ENCODE results near the gene TBC1D24.
"Not testable (repeated sequence)": the region's sequence is repeated elsewhere in the genome, so short reads cannot be mapped to it uniquely, and the experiment has no call there.

Gene TBC1D24

DNA sequence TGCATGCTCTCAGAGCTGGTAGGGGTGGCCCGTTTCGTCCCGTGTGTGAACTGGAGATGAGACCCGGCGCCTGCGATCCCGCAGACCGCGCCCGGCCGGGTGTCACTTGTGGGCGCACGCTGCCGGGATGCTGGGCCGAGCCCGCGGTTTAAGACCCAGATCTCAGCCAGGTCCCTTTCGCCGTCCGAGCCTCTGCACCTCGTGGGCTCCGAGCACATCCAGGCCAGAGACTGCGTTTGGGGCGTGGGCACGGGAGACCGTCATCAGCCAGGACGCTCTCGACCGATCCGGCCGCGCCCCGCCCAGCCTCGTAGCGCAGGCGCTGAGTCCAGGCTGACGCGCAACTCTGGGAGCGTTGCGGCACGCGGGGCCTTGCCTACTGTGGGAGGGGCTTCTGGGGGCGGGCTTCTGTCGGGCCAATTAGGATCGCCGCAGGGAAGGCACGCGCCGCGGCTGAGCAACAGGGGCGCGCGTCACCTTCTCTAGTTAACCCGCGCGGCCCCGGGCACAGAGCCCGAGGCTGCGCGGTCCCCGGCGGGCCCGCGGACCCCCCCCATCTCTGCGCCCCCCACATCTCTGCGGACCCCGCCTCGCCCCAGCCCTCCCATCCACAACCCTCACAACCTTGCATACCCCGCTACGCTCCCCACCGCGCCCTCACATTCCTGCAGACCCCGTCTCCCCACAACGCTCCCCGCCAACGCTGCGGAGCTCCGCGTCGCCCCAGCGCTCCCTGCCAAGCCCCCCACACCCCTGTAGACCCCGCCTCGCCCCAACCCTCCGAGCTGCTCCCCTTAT is 57.0 kb downstream of the TBC1D24 start:
- peak; percentile 91 for DNase-seq (ENCODE audit: low read depth in 2 of 2)

DNA sequence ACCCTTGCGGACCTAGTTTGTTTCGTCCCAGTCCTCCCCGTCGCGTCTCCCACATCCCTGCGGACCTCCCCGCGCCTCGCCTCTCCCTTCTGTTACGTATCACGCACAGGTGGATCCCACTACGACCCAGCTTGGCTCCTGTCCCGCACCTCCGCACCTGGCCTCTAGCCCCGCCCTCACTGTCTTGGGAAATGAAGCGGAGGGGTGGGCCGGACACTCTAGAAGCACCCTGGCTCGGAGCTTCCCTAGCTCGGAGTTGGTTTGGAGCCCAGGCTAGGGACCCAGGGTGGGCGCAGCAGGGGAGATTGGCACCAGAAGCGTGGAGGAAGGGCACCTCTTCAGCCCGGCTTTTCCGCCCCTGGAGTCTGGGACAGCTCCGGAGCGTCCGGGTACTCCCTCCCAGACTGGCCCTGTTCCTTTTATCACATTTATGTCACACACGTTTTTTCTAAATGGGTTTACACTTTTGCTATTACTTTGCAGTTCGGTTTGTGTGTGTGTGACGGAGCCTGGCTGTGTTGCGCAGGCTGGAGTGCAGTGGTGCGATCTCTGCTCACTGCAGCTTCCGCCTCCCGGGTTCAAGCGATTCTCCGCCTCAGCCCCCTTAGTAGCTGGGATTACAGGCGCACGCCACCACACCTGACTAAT is 57.7 kb downstream of the TBC1D24 start:
- no peak for DNase-seq (ENCODE audit: low read depth in 2 of 2)

DNA sequence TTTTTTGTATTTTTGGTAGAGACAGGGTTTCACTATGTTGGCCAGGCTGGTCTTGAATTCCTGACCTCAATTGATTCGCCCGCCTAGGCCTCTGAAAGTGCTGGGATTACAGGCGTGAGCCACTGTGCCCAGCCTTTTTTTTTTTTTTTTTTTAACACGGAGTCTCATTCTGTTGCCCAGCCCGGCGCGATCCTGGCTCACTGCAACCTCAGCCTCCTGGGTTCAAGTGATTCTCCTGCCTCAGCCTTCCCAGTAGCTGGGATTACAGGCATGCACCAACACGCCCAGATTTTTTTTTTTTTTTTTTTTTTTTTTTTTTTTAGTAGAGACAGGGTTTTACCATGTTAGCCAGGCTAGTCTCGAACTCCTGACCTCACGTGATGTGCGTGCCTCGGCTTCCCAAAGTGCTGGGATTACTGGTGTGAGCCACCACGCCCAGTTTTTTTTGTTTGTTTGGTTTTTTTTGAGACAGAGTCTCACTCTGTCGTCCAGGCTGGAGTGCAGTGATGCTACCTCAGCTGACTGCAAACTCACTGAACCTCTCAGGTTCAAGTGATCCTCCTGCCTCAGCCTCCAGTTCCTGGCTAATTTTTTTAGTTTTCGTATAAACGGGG is 58.3 kb downstream of the TBC1D24 start:
- DNase-seq (ENCODE audit: low read depth in 2 of 2) = not testable (repeated sequence)

DNA sequence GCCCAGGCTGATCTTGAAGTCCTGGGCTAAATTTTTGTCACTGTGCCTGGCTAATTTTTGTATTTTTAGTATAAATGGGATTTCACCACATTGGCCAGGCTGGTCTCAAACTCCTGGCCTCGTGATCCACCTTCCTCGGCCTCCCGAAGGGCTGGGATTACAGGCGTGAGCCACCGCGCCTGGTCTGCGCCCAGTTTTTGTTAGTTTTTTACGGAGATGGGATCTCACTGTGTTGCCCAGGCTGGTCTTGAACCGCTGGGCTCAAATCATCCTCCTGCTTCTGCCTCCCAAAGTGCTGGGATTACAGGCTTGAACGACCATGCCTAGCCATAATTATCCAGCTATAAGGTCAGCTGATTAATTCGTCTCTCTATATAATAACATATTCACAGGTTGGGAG is 59.0 kb downstream of the TBC1D24 start:
- DNase-seq (ENCODE audit: low read depth in 2 of 2) = no peak

DNA sequence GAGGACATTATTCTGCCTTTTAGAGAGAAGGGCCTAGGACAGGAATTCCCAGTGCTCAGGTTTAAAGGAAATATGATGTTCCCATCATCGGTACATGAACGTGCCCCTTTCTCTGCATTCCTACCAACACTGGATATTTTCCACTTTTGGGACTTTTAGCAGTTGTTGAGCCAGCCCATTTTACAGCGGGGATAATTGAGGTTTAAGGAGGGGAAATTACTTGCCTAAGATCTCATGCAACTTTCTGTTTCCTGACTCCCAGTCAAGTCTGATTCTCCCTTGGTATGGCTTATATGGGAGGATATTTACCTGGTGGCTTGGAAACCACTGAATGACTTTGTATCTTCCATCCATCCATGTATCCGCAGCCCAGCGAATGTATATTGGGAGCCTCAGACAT is 59.4 kb downstream of the TBC1D24 start:
- DNase-seq (ENCODE audit: low read depth in 2 of 2) = not testable (repeated sequence)

DNA sequence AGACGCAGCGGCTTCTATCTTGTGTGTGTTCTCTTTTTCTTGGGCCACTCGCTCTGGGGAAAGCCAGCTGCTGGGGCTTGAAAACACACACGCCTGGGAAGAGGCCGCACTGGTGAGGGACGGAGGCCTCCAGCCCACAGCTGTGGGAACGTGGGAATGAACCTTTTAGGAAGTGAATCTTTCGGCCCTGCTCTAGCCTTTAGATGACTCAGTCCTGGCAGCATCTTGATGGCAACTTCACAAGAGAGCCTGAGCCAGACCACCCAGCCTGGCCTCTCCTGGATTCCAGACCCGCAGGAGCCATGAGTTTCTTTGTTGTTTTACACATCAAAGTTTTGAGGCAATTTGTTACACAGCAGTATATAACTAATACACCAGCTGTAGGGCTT is 60.7 kb downstream of the TBC1D24 start:
- DNase-seq (ENCODE audit: low read depth in 2 of 2) = no peak

DNA sequence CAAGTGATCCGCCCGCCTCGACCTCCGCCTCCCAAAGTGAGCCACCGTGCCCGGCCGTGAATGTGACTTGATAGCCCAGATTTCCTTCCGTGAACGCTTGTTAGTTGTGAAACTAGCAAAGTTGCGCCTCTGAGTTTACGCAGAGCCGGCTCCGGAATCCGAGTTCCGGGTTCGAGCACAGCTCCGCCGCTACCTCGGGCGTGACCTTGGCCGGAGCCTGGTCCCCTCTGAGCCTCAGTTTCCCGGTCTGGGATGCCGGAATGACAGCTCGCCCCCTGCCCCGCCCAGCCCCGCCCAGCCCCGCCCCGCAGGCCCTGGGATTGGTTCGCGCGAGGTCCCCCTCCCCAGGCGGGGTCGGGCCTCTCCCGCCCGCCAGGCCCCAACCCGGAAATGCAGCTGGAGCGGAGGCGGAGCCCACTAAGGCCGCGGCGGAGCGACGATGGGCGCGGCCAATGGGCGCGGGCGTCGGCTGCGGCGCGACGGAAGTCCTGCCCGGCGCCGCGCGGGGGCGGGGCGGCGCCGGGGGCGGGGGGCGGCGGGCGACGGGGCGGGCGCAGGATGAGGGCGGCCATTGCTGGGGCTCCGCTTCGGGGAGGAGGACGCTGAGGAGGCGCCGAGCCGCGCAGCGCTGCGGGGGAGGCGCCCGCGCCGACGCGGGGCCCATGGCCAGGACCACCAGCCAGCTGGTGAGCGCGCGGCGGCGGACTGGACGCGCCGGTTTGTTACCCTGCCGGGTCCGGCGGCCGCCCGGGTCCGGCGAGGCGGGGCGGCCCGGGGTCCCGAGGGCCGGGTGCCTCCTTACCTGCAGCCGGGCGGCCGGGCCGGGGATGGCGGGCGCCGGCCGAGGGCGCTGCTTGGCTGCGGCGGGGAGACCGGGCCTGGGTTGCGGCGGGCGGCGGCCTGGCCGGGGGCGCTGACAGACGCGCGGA is 62.8 kb downstream of the TBC1D24 start, which contains the start of gene PDPK1:
TSS of gene PDPK1 (plus strand) at position 571 of the 929 bp plus-strand sequence. CDS start at position 663, 92 bp downstream.
- peak; percentile 87 to 88 for DNase-seq (ENCODE audit: low read depth in 2 of 2)

DNA sequence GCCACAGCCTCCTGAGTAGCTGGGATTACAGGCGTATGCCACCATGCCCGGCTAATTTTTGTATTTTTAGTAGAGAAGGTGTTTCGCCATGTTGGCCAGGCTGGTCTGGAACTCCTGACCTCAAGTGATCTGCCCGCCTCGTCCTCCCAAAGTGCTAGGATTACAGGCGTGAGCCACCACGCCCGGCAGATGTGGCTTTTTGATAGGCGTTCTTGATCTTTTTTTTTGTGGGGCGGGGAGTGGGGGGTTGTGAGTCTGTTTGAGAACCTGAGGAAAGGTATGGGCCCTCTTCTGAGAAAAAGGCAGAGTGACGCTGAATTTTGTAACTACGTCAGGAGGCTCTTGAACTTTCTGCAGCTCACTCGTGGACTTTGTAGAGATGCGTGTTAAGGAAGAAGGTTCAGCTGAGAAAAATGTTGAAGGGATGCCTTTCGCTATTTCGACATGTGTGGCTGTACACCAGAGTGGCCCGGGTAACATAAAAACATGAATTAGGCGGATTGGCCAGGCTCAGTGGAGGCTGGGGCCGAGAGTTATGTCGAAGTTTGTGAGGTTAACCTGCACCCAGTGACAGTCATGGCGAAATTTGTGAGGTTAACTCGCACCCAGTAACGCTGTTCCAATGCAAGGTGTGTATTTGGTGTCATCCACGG is 64.4 kb downstream of the TBC1D24 start:
- DNase-seq (ENCODE audit: low read depth in 2 of 2) = not testable (repeated sequence)

DNA sequence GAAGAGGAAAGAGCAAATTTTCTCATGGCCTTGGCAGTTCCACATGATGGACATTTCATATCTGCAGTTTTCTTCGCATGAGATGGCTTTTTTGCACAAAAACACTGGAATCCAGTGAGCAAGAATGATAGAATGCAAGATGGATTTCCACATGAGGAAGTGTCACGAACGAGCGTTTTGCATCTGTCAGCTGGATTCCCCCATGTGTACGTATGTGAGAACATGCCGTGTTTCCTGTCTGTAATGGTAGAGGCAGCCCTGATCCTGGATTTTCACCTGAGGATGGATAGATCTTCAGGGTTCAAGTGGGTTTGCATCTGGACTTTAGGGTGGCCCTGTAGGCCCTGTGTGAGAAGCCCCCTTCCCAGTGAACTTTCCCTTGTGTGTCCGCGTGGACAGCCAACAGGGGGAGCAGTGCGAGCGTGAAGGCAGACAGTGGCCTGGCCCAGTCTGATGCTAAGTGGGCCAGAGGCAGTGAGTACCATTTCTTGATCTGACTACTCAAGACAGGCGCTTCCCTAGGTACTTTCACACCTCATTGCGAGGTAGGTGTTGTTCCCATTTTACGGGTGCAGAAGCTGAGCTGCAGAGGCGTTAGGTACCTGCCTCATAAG is 65.0 kb downstream of the TBC1D24 start:
- DNase-seq (ENCODE audit: low read depth in 2 of 2) = not testable (repeated sequence)

DNA sequence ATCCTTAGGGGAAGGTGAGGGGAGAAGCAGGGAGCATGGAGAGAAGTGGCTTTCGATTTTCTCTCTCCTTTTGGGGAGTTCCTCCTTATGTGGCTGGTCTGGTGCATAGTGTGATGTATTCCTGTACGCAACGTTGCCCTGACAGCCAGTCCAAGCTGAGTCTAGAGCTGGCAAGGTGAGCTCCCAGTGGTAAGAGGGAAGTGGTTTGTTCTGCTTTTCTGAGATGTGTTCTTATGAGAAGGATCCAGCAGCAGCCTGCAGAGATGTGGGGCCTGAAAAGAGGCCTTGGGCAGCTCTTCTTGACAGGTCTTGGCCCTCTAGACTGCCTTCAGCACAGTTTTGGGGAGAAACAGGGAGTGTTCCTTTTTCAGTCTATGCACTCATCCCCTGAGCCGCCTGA is 66.0 kb downstream of the TBC1D24 start:
- DNase-seq (ENCODE audit: low read depth in 2 of 2) = not testable (repeated sequence)

DNA sequence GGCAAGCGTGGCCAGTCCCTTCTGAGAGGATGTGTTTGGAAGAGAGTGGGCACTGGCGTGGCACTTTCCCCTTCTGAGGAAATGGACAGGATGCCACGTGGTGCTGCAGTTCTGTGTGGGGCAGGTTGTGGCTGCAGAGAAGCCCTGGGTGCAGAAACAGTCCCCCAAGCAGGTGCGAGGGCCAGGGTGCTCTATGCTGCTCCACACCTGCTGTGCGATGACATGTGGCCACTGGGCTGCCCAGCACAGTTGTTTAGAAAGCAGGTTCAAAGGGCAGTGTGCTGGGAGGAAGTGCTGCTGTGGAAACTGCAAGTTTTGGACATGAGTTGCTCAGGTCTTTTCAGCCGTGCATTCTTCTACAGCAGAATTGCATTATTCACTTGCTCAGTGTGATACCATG is 66.5 kb downstream of the TBC1D24 start:
- DNase-seq (ENCODE audit: low read depth in 2 of 2) = not testable (repeated sequence)

DNA sequence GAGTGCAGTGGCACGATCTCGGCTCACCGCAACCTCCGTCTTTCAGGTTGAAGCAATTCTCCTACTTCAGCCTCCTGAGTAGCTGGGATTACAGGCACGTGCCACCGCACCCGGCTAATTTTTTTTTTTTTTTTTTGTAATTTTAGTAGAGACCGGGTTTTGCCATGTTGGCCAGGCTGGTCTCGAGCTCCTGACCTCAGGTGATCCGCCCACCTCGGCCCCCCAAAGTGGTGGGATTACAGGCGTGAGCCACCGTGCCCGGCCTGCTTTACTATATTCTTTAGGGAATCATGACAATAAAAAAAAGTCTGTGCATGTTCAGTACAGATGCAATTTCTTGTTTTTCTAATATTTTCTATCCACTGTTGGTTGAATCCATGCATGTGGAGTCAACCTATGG is 68.8 kb downstream of the TBC1D24 start:
- not testable (repeated sequence) for DNase-seq (ENCODE audit: low read depth in 2 of 2)

DNA sequence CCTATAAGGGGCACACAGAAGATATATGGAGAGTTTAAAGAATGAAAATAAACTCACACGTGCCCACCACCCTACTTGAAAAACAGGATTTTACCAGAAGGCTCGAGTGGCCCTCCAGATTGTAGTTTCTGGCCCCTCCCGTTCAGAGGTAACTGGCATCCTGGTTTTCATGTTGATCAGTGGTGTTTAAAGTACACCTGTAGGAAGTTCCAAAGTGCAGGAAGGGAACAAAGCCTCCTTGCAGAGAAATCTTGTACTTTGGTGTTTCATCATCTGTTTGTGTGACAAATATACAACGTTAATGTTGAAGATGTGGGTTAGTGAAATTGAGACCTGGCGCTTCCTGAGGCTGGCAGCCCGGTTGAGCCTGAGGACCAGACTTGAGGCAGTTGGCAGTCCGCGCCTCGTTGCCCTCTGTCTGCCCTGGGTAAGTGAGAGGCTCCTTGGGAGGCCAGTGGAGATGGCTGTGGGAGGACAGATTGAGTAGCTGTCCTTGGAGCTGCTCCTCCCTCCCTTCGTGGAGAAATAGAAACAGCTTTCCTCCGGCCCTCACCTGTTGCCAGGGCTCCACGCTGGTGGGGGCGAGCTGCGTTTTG is 75.5 kb downstream of the TBC1D24 start:
- not testable (repeated sequence) for DNase-seq (ENCODE audit: low read depth in 2 of 2)

DNA sequence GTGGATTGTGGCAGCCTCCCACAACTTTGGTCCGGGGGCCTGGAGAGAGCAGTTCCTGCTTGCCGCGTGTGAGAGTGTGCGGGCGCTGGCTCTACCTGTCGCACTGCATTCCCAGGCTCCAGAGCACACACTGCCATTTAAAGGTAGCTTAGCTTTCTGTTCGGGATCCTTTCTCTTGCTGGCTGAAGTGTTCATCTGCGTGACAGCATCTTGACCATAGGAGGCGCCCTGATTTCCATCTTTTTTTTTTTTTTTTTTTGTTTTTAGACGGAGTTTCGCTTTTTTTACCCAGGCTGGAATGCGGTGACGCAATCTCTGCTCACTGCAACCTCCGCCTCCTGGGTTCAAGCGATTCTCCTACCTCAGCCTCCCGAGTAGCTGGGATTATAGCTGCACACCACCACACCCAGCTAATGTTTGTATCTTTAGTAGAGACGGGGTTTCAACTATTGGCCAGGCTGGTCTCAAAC is 76.5 kb downstream of the TBC1D24 start:
- DNase-seq (ENCODE audit: low read depth in 2 of 2) = not testable (repeated sequence)

DNA sequence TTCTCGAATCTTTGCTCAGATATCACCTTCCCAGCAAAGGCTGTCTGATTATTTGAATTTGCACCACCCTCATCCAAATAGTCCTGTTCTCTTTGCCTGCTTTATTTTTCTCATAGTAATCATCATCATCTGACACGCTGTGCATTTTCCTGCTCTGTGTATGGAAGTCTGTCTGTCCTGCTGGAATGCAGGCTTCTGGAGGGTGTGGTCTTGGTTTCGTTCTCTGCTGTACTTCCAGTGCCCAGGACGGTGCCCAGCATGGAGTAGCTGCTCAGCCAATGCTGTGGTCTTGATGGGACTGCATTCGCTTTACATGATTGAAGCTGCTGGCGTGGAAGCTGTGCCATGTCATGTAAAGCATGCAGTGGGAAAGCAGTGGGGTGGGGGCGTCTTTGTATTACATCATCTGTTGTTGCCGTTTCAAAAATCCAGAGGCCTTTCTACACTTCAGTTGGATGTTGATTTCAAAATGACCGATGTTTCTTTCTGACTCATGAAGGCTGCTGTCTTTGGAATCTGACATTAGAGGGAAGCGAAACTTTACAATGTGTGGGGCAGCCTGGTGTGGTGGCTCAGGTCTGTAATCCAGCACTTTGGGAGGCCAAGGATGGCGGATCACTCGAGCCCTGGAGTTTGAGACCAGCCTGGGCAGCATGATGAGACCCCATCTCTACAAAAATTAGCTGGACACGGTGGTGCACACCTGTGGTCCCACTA is 79.9 kb downstream of the TBC1D24 start:
- DNase-seq (ENCODE audit: low read depth in 2 of 2) = not testable (repeated sequence)
